Left lung (tissue), 10 donors: Measurements from ENCODE around the gene ITGB7. TPM values are rescaled to one million over a fixed set of nuclear protein-coding genes. Genes with fewer than 3 reads are reported as not detected.

ENCODE experiments used
- ATAC-seq: fragments of 200-7000 bp; cut with Tn5 transposase; one replicate; pipeline ENCODE4 v1.9.1; 2020; ENCODE audit warnings: moderate library complexity
- DNase-seq, 4 donors: peaks; one replicate each; pipeline ENCODE4 v3.0.0-alpha.2; 2013 to 2020
- H3K27ac ChIP-seq, 2 donors: fragments of 200-600 bp; sonication (generic) in 1 of 2; one replicate each; pipeline versions ENCODE4 v1.5.0 to v1.8.0; 2020 to 2021
- H3K27me3 ChIP-seq, 2 donors: fragments of 200-600 bp; sonication (generic) in 1 of 2; one replicate each; pipeline versions ENCODE4 v1.5.0 to v1.8.0; 2020 to 2021
- H3K36me3 ChIP-seq, 2 donors: fragments of 200-600 bp; sonication (generic) in 1 of 2; one replicate each; pipeline versions ENCODE4 v1.5.0 to v1.8.0; 2020 to 2021
- H3K4me1 ChIP-seq, 2 donors: fragments of 200-600 bp; one replicate each; pipeline ENCODE4 v1.8.0; 2021
- H3K4me3 ChIP-seq, 2 donors: fragments of 200-600 bp; sonication (generic) in 1 of 2; one replicate each; pipeline versions ENCODE4 v1.5.0 to v1.8.0; 2020 to 2021; ENCODE audit warnings: mild to moderate bottlenecking in 1 of 2
- H3K9me3 ChIP-seq, 2 donors: fragments of 200-600 bp; sonication (generic) in 1 of 2; one replicate each; pipeline versions ENCODE4 v1.5.0 to v1.8.0; 2020 to 2021
- intact Hi-C, 2 donors: fragments of 100-400 bp; cut with DNase I; formaldehyde crosslinking; loops; one replicate each; pipeline versions ENCODE4 v1.11.2 to v1.14.2; 2022
- polyA plus RNA-seq, 6 donors: library from polyadenylated mRNA; unstranded; fragments of 120-200 nt; gene quantifications; one replicate each; pipeline ENCODE4 v1.2.1, GENCODE V29; 2013; ENCODE audit not compliant: insufficient read length in 6 of 6
- total RNA-seq, 2 donors: library from RNA; stranded (reverse); fragmentation: NEBNext Ultra II Directional; extraction: Animal tissue kit (Norgen Biotek cat#: 25700); gene quantifications; one replicate each; pipeline ENCODE4 v1.2.1, GENCODE V29; 2021
- TF ChIP-seq, protein P1 (sequence below), 2 donors: fragments of 200-600 bp; sonication (generic) in 1 of 2; IDR thresholded peaks; one replicate each; pipeline versions ENCODE4 v1.5.0 to v1.8.0; 2021; ENCODE audit warnings: antibody characterized with exemption in 2 of 2
- donor health status: DM: no; HTN: yes; CAD: no.
- donor health status: DM: no; HTN: no; CAD: no.

Gene ITGB7
- total and polyA plus RNA-seq, 8 donors, result 1.1 to 10.9 (median 1.8) TPM

DNA sequence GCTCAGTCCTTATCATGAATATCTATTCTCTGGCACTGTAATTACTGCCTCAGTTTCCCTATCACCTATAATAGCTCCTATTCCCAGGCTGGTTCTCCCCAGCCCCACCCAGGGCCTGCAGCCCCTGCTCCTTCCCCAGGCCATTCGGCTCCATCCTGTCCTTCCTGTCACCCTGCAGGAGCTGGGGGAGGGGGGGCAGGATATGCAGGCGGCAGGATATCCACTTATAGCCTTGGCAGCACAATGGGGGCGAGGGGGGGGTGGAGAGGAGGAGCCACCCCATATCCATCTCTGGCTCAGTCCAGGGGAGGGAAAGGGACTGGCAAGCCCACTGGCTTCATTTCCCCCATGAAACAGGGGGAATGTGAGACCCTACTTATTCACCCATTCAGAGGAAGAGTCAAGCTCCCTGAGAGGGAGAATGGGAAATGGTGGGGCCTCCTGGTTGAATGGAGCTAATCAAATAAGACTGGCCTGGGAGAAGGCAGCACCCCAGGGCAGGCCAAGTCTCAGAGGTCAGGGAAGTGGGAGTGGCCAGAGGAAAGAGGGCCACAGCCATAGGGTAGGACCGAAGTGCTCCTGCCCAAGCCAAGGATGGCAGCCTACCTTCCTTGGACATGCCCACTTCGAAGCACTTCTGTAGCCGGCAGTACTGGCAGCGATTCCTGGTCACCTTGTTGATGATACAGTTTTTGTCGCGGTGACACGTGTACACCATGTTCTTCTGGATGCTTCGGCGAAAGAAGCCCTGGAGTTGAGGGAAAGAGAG lies 7.8 kb upstream of the ITGB7 start:
- peak in 1 of 4 donors; percentile 46 for DNase-seq
- Histone ChIP-seq H3K4me3 (no peak overlapping the region), H3K27ac (peak overlapping the region; percentile 39 to 97), H3K4me1 (peaks cover 20 to 70% of the 10 kb centered on the region in 2 donors), H3K27me3 (peaks cover 0 to 8% of the 10 kb centered on the region in 2 donors), H3K9me3 (no peaks in the 10 kb centered on the region), H3K36me3 (peaks cover 0 to 45% of the 10 kb centered on the region in 2 donors)
- intact Hi-C loops, result no loop called here
- TF ChIP-seq, protein P1, sequence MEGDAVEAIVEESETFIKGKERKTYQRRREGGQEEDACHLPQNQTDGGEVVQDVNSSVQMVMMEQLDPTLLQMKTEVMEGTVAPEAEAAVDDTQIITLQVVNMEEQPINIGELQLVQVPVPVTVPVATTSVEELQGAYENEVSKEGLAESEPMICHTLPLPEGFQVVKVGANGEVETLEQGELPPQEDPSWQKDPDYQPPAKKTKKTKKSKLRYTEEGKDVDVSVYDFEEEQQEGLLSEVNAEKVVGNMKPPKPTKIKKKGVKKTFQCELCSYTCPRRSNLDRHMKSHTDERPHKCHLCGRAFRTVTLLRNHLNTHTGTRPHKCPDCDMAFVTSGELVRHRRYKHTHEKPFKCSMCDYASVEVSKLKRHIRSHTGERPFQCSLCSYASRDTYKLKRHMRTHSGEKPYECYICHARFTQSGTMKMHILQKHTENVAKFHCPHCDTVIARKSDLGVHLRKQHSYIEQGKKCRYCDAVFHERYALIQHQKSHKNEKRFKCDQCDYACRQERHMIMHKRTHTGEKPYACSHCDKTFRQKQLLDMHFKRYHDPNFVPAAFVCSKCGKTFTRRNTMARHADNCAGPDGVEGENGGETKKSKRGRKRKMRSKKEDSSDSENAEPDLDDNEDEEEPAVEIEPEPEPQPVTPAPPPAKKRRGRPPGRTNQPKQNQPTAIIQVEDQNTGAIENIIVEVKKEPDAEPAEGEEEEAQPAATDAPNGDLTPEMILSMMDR (IDR thresholded peaks at IDR 0.05), result no peak
- ATAC-seq, result no peak

- peaks cover 20 to 67% of the 10 kb centered on the region in 2 donors for H3K4me1 ChIP-seq
- H3K27ac ChIP-seq, result peak overlapping the region in 1 of 2 donors; percentile 97
- H3K9me3 ChIP-seq, result no peaks in the 10 kb centered on the region
- H3K36me3 ChIP-seq, result peaks cover 0 to 46% of the 10 kb centered on the region in 2 donors
- DNase-seq (no peak), ATAC-seq (no peak)
- H3K4me3 ChIP-seq, result peak overlapping the region in 1 of 2 donors; percentile 1
- intact Hi-C loops, result no loop called here
- peaks cover 0 to 1% of the 10 kb centered on the region in 2 donors for H3K27me3 ChIP-seq
- TF ChIP-seq, protein P1 (IDR thresholded peaks at IDR 0.05), result no peak
Measured at GRCh38 chr12:53214221-53214620, 7.2 kb upstream of the ITGB7 start.

- peaks cover 23 to 66% of the 10 kb centered on the region in 2 donors for H3K4me1 ChIP-seq
- H3K4me3 ChIP-seq, result no peak overlapping the region
- TF ChIP-seq, protein P1 (IDR thresholded peaks at IDR 0.05), result peak; percentile 92 to 94
- intact Hi-C loops, result loop anchor here in 1 of 2 donors (2.0 kb wide), 1 partner anchor 75 kb away; no protein-coding TSS in a partner anchor
- H3K36me3 ChIP-seq, result peaks cover 0 to 46% of the 10 kb centered on the region in 2 donors
- DNase-seq (peak in 3 of 4 donors; percentile 82 to 97 (median 86)), ATAC-seq (peak; percentile 68)
- no peaks in the 10 kb centered on the region for H3K27me3 ChIP-seq
- H3K9me3 ChIP-seq, result no peaks in the 10 kb centered on the region
- no peak overlapping the region for H3K27ac ChIP-seq
Measured at GRCh38 chr12:53213348-53213747, 6.3 kb upstream of the ITGB7 start.

- no peaks in the 10 kb centered on the region for H3K9me3 ChIP-seq
- ATAC-seq, result no peak
- TF ChIP-seq, protein P1 (IDR thresholded peaks at IDR 0.05), result no peak
- H3K27me3 ChIP-seq, result no peaks in the 10 kb centered on the region
- intact Hi-C loops, result loop anchor here in 1 of 2 donors (2.0 kb wide), 1 partner anchor 76 kb away; no protein-coding TSS in a partner anchor
- H3K27ac ChIP-seq, result no peak overlapping the region
- peaks cover 21 to 66% of the 10 kb centered on the region in 2 donors for H3K4me1 ChIP-seq
- no peak for DNase-seq
- peaks cover 0 to 46% of the 10 kb centered on the region in 2 donors for H3K36me3 ChIP-seq
- H3K4me3 ChIP-seq, result no peak overlapping the region
Measured at GRCh38 chr12:53212931-53213330, 5.9 kb upstream of the ITGB7 start.
